Fibroblast of mammary gland (primary cell): ENCODE results near the gene LMAN1.

Experiments used
- DNase-seq: peaks from one replicate; pipeline ENCODE4 v3.0.0-alpha.2; 2010; ENCODE audit warnings: low read depth
- H3K4me3 ChIP-seq: 2 replicates; pipeline ENCODE4 v1.5.1; 2011; ENCODE audit warnings: low read depth, mild to moderate bottlenecking, low read length, moderate library complexity; ENCODE audit not compliant: control insufficient read depth
- TF ChIP-seq, protein P1 (sequence below): conservative IDR thresholded peaks from 2 replicates; pipeline ENCODE4 v1.5.1; 2011; ENCODE audit warnings: low read depth, low read length, inconsistent platforms; ENCODE audit not compliant: control insufficient read depth, insufficient read depth

Gene LMAN1, protein sequence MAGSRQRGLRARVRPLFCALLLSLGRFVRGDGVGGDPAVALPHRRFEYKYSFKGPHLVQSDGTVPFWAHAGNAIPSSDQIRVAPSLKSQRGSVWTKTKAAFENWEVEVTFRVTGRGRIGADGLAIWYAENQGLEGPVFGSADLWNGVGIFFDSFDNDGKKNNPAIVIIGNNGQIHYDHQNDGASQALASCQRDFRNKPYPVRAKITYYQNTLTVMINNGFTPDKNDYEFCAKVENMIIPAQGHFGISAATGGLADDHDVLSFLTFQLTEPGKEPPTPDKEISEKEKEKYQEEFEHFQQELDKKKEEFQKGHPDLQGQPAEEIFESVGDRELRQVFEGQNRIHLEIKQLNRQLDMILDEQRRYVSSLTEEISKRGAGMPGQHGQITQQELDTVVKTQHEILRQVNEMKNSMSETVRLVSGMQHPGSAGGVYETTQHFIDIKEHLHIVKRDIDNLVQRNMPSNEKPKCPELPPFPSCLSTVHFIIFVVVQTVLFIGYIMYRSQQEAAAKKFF

DNA sequence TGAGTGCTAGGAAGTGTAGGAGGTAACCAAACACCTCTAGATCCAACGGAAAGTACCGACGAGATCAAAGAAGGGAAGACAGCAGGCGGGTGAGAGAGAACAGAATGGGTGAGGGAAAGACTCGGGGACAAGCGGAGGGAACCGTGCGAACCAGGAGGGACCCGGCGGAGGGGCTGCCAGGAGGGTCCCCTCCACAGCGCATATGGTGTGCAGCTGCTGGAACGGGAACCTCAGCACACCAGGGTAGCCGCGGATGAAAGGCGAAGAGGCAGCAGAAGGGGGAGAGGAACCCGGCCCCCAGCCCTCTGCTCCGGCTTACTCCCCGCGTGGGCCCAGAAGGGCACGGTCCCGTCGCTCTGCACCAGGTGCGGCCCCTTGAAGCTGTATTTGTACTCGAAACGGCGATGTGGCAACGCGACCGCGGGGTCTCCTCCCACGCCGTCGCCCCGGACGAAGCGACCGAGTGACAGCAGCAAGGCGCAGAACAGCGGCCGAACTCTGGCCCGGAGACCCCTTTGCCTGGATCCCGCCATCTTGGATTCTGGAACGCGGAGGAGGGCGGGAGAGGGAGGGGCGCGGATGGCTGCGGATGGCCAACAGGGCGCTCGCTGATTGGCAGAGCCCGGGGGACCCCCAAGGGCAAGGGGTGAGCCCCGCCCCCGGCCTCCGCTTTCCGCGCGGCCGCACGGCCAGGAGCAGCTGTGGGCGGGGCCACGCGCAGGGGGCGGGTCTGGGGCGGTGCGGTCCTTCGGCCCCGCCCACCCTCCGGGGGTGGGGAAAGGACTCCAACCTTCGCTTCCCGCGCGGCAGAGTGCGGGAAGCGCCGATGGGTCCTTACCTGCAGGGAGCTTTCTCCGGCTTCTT lies at the start of gene LMAN1:
Gene LMAN1, minus strand, starts transcription at position 554 of the 864 bp plus-strand sequence. Its CDS starts 21 bp downstream, at position 533.
- peak; percentile 89 for DNase-seq
- TF ChIP-seq, protein P1, sequence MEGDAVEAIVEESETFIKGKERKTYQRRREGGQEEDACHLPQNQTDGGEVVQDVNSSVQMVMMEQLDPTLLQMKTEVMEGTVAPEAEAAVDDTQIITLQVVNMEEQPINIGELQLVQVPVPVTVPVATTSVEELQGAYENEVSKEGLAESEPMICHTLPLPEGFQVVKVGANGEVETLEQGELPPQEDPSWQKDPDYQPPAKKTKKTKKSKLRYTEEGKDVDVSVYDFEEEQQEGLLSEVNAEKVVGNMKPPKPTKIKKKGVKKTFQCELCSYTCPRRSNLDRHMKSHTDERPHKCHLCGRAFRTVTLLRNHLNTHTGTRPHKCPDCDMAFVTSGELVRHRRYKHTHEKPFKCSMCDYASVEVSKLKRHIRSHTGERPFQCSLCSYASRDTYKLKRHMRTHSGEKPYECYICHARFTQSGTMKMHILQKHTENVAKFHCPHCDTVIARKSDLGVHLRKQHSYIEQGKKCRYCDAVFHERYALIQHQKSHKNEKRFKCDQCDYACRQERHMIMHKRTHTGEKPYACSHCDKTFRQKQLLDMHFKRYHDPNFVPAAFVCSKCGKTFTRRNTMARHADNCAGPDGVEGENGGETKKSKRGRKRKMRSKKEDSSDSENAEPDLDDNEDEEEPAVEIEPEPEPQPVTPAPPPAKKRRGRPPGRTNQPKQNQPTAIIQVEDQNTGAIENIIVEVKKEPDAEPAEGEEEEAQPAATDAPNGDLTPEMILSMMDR, result no peak
- peak within 1 kb of the TSS; percentile 69 for H3K4me3 ChIP-seq

- no peak overlapping the region for H3K4me3 ChIP-seq
- peak; percentile 67 for DNase-seq
- TF ChIP-seq, protein P1, result peak; percentile 99
Measured at GRCh38 chr18:59402432-59403090, 43.5 kb upstream of the LMAN1 start.

DNA sequence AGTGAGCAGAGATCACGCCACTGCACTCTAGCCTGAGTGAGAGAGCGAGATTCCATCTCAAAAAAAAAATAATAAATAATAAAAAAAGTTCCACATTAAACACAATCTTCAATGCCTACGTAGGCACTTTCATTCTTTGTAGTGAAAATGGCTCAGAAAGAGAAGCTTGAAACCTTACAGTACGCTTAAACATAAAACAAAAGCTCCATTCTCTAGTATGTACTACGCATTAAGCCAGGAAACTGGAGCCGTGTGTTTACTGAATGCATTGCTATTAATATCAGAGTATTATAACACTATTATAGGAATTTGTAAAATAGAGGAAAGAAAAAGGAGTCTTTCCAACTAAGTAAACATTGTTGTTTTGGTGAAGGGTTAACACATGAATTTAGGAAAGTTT lies 41.3 kb upstream of the LMAN1 start:
- DNase-seq, result no peak
- H3K4me3 ChIP-seq, result no peak overlapping the region
- TF ChIP-seq, protein P1, result no peak

GRCh38 chr18:59395226-59396175 lies 36.4 kb upstream of the LMAN1 start:
- no peak overlapping the region for H3K4me3 ChIP-seq
- no peak for DNase-seq
- TF ChIP-seq, protein P1, result no peak

- TF ChIP-seq, protein P1, result no peak
- no peak for DNase-seq
- no peak overlapping the region for H3K4me3 ChIP-seq
Measured at GRCh38 chr18:59393381-59393780, 34.3 kb upstream of the LMAN1 start.
